ENCODE measurements around the gene CDSN. TPM values are rescaled to one million over a fixed set of nuclear protein-coding genes. Genes with fewer than 3 reads are reported as not detected.

CDSN gene
- total and polyA plus RNA-seq, 2 of the 4 experiments (the other 2 are of a cell fraction): not detected

DNA sequence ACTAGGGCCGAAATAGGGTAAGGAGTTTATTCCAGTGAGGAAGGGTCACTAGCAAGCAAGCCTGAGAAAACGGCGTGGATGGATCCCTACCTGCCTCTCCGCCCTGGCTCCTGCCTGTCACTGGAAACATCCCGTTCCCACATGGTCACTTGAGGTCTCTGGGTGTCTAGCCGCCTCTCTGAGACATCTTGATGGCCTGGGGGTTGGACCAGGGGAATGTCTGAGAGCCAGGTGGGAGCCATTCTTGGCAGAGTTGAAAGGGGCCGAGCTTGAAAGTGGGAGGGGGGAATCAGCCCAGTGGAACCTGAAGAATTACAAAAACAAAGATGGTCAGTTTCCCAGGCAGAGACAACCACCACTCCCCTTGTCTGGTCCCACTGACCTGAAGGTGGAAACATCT is 36.4 kb upstream of the CDSN start:
- Histone ChIP-seq H4K5ac (ENCODE audit: low read depth, low read length) (no peak overlapping the region), H3K27me3 (ENCODE audit: control insufficient read depth, insufficient read depth, low read length) (no peaks in the 10 kb centered on the region), H3K18ac (ENCODE audit: low read depth, low read length) (no peak overlapping the region), H2AFZ (replicated peaks; ENCODE audit: low read length, poor library complexity) (no peak overlapping the region), H4K20me1 (ENCODE audit: insufficient read depth, low read length) (no peaks in the 10 kb centered on the region; the same call in 1 of the 2 replicates), H3K23ac (ENCODE audit: low read depth, low read length) (no peak overlapping the region), H2AK5ac (ENCODE audit: low read depth, low read length) (no peak overlapping the region), H2AK9ac (replicated peaks; ENCODE audit: low read depth, low read length, poor library complexity) (peak overlapping the region; percentile 13), H3K9me3 (ENCODE audit: control insufficient read depth, insufficient read depth, low read length) (no peaks in the 10 kb centered on the region), H3K79me1 (ENCODE audit: low read depth in 1 of 2, low read length in 2 of 2) (peaks cover 14 to 43% of the 10 kb centered on the region in 2 experiments), H2BK15ac (ENCODE audit: low read depth, low read length) (no peak overlapping the region), H2BK5ac (ENCODE audit: low read depth, low read length, poor library complexity, severe bottlenecking) (no peak overlapping the region), H3K9ac (ENCODE audit: low read depth, low read length) (no peak overlapping the region), H3K36me3 (ENCODE audit: control insufficient read depth, insufficient read depth, low read length) (peaks cover 7% of the 10 kb centered on the region; the same call in 1 of the 2 replicates), H3K9me1 (ENCODE audit: insufficient read depth, low read length) (peaks cover 19% of the 10 kb centered on the region), H2BK120ac (ENCODE audit: low read depth, low read length) (no peak overlapping the region), H2BK20ac (ENCODE audit: low read depth, low read length) (no peak overlapping the region), H3K4me2 (ENCODE audit: low read depth, low read length) (no peak overlapping the region), H3K27ac (ENCODE audit: insufficient read depth, low read length) (no peak overlapping the region), H4K8ac (ENCODE audit: low read depth in 2 of 2, low read length in 2 of 2) (no peak overlapping the region), H3K4ac (ENCODE audit: low read depth, low read length) (no peak overlapping the region), H3K4me3 (ENCODE audit: insufficient read depth, low read depth, low read length) (no peak overlapping the region), H3K14ac (replicated peaks; ENCODE audit: low read depth, low read length) (no peak overlapping the region), H4K91ac (ENCODE audit: insufficient read depth, low read depth, low read length) (no peak overlapping the region), H3K4me1 (ENCODE audit: control insufficient read depth, insufficient read depth, low read length) (peaks cover 10% of the 10 kb centered on the region), H3K56ac (ENCODE audit: extremely low read depth, insufficient read depth, low read length) (no peak overlapping the region)
- intact Hi-C loops (cut with micrococcal nuclease) (no loop called here), in situ Hi-C loops (cut with MboI; ENCODE audit: low sequenced_read_pairs) (no loop called here), dilution Hi-C loops (cut with HindIII; ENCODE audit: low sequenced_read_pairs, unreplicated experiment) (no loop called here)
- CTCF ChIA-PET: no interaction called here
- 94% methylated on average over 3 of the region's 7 CpGs; no CpG with 5 or more reads in 1 of the 2 experiments for WGBS, 2 experiments (ENCODE audit: extremely low coverage in 2 of 2, insufficient read length in 1 of 2)
- POLR2A ChIA-PET (ENCODE audit: unreplicated experiment): no interaction called here
- DNase-seq (no peak), ATAC-seq (ENCODE audit: low read depth) (no peak)
- no TSS peak for BruUV-seq (replicated peaks)
- TF ChIP-seq MXI1 (IDR thresholded peaks at IDR 0.05; ENCODE audit: borderline replicate concordance, low read depth, low read length) (no peak), RAD21 (IDR thresholded peaks at IDR 0.05; ENCODE audit: low read length) (no peak), RFX5 (IDR thresholded peaks at IDR 0.05; ENCODE audit: low read depth, low read length) (no peak), RCOR1 (IDR thresholded peaks at IDR 0.05; ENCODE audit: insufficient replicate concordance, low read length) (no peak), CEBPB (IDR thresholded peaks at IDR 0.05; ENCODE audit: low read depth, low read length) (no peak), MAFK (IDR thresholded peaks at IDR 0.05; ENCODE audit: low read depth, low read length) (no peak), FOS (IDR thresholded peaks at IDR 0.05; ENCODE audit: low read depth, low read length) (no peak), MAZ (IDR thresholded peaks at IDR 0.05; ENCODE audit: borderline replicate concordance, low read depth, low read length) (no peak)
- TF ChIP-seq, protein P1, sequence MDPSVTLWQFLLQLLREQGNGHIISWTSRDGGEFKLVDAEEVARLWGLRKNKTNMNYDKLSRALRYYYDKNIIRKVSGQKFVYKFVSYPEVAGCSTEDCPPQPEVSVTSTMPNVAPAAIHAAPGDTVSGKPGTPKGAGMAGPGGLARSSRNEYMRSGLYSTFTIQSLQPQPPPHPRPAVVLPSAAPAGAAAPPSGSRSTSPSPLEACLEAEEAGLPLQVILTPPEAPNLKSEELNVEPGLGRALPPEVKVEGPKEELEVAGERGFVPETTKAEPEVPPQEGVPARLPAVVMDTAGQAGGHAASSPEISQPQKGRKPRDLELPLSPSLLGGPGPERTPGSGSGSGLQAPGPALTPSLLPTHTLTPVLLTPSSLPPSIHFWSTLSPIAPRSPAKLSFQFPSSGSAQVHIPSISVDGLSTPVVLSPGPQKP (IDR thresholded peaks at IDR 0.05; ENCODE audit: borderline replicate concordance, low read depth, low read length): no peak
- TF ChIP-seq, protein P2, sequence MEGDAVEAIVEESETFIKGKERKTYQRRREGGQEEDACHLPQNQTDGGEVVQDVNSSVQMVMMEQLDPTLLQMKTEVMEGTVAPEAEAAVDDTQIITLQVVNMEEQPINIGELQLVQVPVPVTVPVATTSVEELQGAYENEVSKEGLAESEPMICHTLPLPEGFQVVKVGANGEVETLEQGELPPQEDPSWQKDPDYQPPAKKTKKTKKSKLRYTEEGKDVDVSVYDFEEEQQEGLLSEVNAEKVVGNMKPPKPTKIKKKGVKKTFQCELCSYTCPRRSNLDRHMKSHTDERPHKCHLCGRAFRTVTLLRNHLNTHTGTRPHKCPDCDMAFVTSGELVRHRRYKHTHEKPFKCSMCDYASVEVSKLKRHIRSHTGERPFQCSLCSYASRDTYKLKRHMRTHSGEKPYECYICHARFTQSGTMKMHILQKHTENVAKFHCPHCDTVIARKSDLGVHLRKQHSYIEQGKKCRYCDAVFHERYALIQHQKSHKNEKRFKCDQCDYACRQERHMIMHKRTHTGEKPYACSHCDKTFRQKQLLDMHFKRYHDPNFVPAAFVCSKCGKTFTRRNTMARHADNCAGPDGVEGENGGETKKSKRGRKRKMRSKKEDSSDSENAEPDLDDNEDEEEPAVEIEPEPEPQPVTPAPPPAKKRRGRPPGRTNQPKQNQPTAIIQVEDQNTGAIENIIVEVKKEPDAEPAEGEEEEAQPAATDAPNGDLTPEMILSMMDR (conservative IDR thresholded peaks at IDR 0.05; ENCODE audit: low read depth, low read length): no peak
